Thyroid gland (tissue), 4 donors: ENCODE measurements around the gene CPA5. TPM values are rescaled to one million over a fixed set of nuclear protein-coding genes. Genes with fewer than 3 reads are reported as not detected.

Experiments
- DNase-seq, 2 donors: peaks; one replicate each; pipeline ENCODE4 v3.0.0-alpha.2; 2019
- H3K27ac ChIP-seq, 3 donors: fragments of 200-600 bp; sonication (generic); 1 replicate in 2 of 3; 2 replicates in 1 of 3; pipeline ENCODE4 v1.5.1; 2016 to 2019; ENCODE audit warnings: mild to moderate bottlenecking in 1 of 3, moderate library complexity in 1 of 3
- H3K27me3 ChIP-seq: fragments of 200-600 bp; sonication (generic); one replicate; pipeline ENCODE4 v1.5.1; 2019
- H3K36me3 ChIP-seq, 2 donors: fragments of 200-600 bp; sonication (generic); one replicate each; pipeline ENCODE4 v1.5.1; 2016 to 2019
- H3K4me1 ChIP-seq, 2 donors: fragments of 200-600 bp; sonication (generic); one replicate each; pipeline ENCODE4 v1.5.1; 2017 to 2019
- H3K4me3 ChIP-seq, 3 donors: fragments of 200-600 bp; sonication (generic); replicated peaks in 1 of 3; 1 replicate in 2 of 3; 2 replicates in 1 of 3; pipeline ENCODE4 v1.5.1; 2016; ENCODE audit warnings: mild to moderate bottlenecking in 1 of 3
- H3K9me3 ChIP-seq: fragments of 200-600 bp; sonication (generic); one replicate; pipeline ENCODE4 v1.5.1; 2017
- CTCF ChIP-seq, 6 experiments: fragments of 200-600 bp in 3 of 6; fragments of 450-650 bp in 3 of 6; sonication (generic) in 3 of 6; IDR thresholded peaks; one replicate each; pipeline ENCODE4 v1.5.1; 2016 to 2019; ENCODE audit warnings: antibody characterized with exemption in 6 of 6, mild to moderate bottlenecking in 2 of 6, inconsistent platforms in 1 of 6, moderate library complexity in 1 of 6
- POLR2A ChIP-seq, 2 donors: fragments of 450-650 bp; IDR thresholded peaks; one replicate each; pipeline ENCODE4 v1.6.1; 2017; ENCODE audit warnings: antibody characterized with exemption in 2 of 2, mild to moderate bottlenecking in 2 of 2, moderate library complexity in 1 of 2
- WGBS, 2 donors: methylation state at CpG; one replicate each; pipeline ENCODE4 v1.1.5; 2017; 5-methylcytosine and 5-hydroxymethylcytosine counted together
- intact Hi-C: fragments of 100-400 bp; cut with DNase I; formaldehyde crosslinking; loops from one replicate; pipeline ENCODE4 v1.15.1; 2023
- total RNA-seq, 4 donors: library from RNA; depleted of rRNA; stranded (reverse); fragments of >200 nt; gene quantifications; one replicate each; pipeline ENCODE4 v1.2.3, GENCODE V29; 2016

Gene CPA5
- total RNA-seq, 4 donors from 2014 or later: not detected

DNA sequence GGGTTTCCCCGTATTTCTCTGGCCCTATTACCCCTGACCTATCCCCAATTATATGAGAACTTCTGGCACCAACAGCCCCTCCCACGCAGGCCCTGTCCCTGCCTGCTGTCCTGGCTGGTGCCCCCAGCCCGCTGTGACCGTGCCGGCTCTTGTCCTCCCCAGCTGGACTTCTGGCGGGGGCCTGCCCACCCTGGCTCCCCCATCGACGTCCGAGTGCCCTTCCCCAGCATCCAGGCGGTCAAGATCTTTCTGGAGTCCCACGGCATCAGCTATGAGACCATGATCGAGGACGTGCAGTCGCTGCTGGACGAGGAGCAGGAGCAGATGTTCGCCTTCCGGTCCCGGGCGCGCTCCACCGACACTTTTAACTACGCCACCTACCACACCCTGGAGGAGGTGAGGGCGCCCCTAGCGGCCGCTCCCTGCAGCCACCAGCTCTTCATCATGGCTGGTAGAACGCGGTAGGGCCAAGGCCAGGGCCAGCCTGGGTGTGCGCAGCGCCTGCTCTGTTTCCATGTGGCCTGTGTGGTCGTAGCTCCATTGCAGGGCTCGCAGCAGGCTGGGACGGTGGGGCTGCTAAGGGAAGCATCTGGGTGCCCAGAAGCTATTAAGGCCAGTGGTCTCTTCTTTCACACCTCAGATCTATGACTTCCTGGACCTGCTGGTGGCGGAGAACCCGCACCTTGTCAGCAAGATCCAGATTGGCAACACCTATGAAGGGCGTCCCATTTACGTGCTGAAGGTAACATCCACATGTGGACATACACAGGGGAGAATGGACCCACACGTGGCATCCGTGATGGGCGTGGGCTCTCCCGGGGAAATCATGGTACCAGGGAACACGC lies 37.1 kb downstream of the CPA5 start:
- H3K4me1 ChIP-seq: no peaks in the 10 kb centered on the region
- no peak overlapping the region for H3K4me3 ChIP-seq
- no peaks in the 10 kb centered on the region for H3K27me3 ChIP-seq
- no peaks in the 10 kb centered on the region for H3K36me3 ChIP-seq
- no peak for TF ChIP-seq CTCF (IDR thresholded peaks at IDR 0.05)
- TF ChIP-seq POLR2A (IDR thresholded peaks at IDR 0.05): no peak
- intact Hi-C loops: no loop called here
- WGBS, 2 donors: 91 to 92% methylated on average over 32 to 40 of the region's 41 CpGs
- DNase-seq: no peak
- H3K27ac ChIP-seq: no peak overlapping the region
- H3K9me3 ChIP-seq: no peaks in the 10 kb centered on the region

DNA sequence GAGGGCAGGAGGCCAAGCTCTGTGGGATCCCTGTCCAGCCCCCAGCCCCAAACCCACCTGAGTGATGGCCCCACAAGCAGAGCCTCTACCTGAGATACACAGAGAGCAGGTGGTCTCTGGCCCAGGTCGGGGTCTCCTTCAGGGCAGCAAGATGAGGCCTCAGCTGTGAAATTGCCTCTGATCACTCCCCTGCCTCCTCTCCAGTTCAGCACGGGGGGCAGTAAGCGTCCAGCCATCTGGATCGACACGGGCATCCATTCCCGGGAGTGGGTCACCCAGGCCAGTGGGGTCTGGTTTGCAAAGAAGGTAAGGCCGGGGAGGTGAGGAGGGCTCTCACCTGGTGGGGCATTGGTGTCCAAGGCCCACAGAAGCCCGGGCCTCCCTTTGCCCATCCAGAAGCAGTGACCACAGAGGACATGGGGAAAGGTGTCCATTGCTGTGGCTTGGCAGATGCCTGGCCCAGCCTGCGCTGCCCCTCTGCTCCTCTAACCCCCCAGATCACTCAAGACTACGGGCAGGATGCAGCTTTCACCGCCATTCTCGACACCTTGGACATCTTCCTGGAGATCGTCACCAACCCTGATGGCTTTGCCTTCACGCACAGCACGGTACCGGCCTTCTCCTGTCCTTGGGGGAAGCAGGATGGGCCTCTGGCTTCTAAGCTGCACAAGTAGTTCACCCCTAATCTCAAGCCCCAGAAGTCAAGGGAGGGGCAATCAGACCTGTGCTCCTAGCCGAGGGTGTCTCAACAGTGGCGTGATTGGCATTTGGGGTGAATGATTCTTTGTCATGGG lies 38.8 kb downstream of the CPA5 start:
- intact Hi-C loops: no loop called here
- H3K36me3 ChIP-seq: no peaks in the 10 kb centered on the region
- WGBS, 2 donors: 89 to 92% methylated on average over 16 to 18 of the region's 18 CpGs
- H3K4me3 ChIP-seq: no peak overlapping the region
- TF ChIP-seq POLR2A (IDR thresholded peaks at IDR 0.05) (no peak), CTCF (IDR thresholded peaks at IDR 0.05) (no peak)
- no peaks in the 10 kb centered on the region for H3K9me3 ChIP-seq
- H3K4me1 ChIP-seq: no peaks in the 10 kb centered on the region
- no peak for DNase-seq
- H3K27ac ChIP-seq: no peak overlapping the region
- no peaks in the 10 kb centered on the region for H3K27me3 ChIP-seq

DNA sequence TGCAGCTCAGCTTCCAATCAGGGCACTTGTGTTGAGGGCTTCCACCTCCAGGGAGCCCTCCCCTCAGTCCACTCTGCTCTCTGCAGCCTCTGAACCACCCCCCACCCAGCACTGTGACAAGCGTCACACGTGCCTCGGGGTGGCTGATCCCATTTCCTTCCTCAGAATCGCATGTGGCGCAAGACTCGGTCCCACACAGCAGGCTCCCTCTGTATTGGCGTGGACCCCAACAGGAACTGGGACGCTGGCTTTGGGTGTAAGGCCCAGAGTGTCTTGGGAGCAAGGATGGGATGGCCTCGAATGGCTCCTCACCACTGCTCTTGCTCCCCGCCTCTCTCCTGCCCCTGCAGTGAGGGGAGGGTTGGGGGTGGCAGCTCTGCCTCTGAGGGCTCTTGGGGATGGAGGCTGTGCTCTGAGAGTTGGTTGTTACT lies 39.8 kb downstream of the CPA5 start:
- no peaks in the 10 kb centered on the region for H3K9me3 ChIP-seq
- H3K4me1 ChIP-seq: no peaks in the 10 kb centered on the region
- no peaks in the 10 kb centered on the region for H3K36me3 ChIP-seq
- H3K4me3 ChIP-seq: no peak overlapping the region
- no peaks in the 10 kb centered on the region for H3K27me3 ChIP-seq
- DNase-seq: no peak
- no peak for TF ChIP-seq CTCF (IDR thresholded peaks at IDR 0.05)
- TF ChIP-seq POLR2A (IDR thresholded peaks at IDR 0.05): no peak
- WGBS, 2 donors: 87 to 90% methylated on average over 9 to 10 of the region's 10 CpGs
- H3K27ac ChIP-seq: no peak overlapping the region
- intact Hi-C loops: no loop called here

DNA sequence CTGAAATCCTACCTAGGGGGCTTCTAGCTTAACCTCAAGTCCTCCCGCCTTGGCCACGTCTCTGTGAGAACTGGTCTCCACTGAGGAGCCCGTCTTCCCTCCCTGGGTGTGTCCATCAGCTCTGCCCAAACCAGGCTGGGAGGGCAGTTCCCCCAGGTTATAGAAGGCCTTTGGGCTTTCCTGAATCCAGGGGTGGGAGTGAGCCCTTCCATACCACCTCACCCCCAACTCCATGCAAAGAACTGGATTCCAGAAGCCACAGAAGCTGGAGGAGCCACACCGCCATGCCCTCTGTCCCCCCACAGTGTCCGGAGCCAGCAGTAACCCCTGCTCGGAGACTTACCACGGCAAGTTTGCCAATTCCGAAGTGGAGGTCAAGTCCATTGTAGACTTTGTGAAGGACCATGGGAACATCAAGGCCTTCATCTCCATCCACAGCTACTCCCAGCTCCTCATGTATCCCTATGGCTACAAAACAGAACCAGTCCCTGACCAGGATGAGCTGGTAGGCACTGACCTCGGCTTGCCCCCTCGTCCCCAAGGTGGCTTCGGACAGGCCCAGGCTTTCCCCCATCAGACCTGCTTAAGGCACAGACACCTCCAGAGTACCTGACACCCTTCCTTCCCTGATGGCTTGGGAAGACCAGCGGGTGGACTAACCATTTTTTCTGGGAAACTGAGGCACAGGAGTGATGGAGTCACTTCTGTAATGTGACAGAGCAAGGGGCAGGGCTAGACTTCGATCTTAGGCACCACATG lies 40.4 kb downstream of the CPA5 start:
- no peaks in the 10 kb centered on the region for H3K36me3 ChIP-seq
- no peaks in the 10 kb centered on the region for H3K27me3 ChIP-seq
- WGBS, 2 donors: 97 to 100% methylated on average over 2 to 7 of the region's 13 CpGs
- TF ChIP-seq POLR2A (IDR thresholded peaks at IDR 0.05): no peak
- TF ChIP-seq CTCF (IDR thresholded peaks at IDR 0.05): no peak
- no peaks in the 10 kb centered on the region for H3K4me1 ChIP-seq
- no peak overlapping the region for H3K27ac ChIP-seq
- intact Hi-C loops: no loop called here
- H3K9me3 ChIP-seq: no peaks in the 10 kb centered on the region
- H3K4me3 ChIP-seq: no peak overlapping the region
- no peak for DNase-seq
